ENCODE results near the gene PPP2R5A.

DNA sequence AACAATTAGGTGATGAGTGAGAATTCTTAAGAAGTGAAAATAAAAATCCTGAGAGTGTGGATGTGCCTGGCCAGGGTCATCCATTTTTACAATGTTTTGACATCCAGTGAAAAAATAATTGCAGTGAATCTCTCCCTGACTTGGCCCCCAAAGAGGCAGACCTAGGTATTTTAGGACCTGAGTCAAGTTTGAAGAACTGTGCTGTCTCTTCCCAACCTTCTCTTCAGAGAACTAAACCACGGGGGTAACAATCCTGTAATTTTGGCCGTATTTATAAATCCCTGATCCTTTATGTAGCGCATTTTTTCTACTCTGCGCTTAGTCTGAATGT is 43.3 kb upstream of the PPP2R5A start:
- TF ChIP-seq, protein P1, sequence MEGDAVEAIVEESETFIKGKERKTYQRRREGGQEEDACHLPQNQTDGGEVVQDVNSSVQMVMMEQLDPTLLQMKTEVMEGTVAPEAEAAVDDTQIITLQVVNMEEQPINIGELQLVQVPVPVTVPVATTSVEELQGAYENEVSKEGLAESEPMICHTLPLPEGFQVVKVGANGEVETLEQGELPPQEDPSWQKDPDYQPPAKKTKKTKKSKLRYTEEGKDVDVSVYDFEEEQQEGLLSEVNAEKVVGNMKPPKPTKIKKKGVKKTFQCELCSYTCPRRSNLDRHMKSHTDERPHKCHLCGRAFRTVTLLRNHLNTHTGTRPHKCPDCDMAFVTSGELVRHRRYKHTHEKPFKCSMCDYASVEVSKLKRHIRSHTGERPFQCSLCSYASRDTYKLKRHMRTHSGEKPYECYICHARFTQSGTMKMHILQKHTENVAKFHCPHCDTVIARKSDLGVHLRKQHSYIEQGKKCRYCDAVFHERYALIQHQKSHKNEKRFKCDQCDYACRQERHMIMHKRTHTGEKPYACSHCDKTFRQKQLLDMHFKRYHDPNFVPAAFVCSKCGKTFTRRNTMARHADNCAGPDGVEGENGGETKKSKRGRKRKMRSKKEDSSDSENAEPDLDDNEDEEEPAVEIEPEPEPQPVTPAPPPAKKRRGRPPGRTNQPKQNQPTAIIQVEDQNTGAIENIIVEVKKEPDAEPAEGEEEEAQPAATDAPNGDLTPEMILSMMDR (IDR thresholded peaks at IDR 0.05; ENCODE audit: control extremely low read depth in 1 of 3, insufficient read depth in 1 of 3, low read depth in 1 of 3, low read length in 3 of 3): no peak
- no peak for TF ChIP-seq JUND (IDR thresholded peaks at IDR 0.05; ENCODE audit: low read length)
- no peak for TF ChIP-seq PHF8 (conservative IDR thresholded peaks at IDR 0.05; ENCODE audit: low read depth, low read length)
- no peak for TF ChIP-seq CREB1 (IDR thresholded peaks at IDR 0.05)
- no peak for TF ChIP-seq HDAC6 (IDR thresholded peaks at IDR 0.05; ENCODE audit: low read depth, low read length)
- TF ChIP-seq BACH1 (IDR thresholded peaks at IDR 0.05; ENCODE audit: low read length): no peak
- no peak for TF ChIP-seq EZH2 (IDR thresholded peaks at IDR 0.05; ENCODE audit: low read depth, low read length, severe bottlenecking)
- TF ChIP-seq POLR2A (IDR thresholded peaks at IDR 0.05; ENCODE audit: control extremely low read depth in 1 of 2, low read depth in 2 of 2, low read length in 2 of 2): no peak
